ENCODE results near the gene TNS3.

- TF ChIP-seq POLR2AphosphoS5 (IDR thresholded peaks at IDR 0.05; ENCODE audit: borderline replicate concordance, low read depth, low read length) (no peak), EZH2 (IDR thresholded peaks at IDR 0.05) (no peak), FOXP2 (optimal IDR thresholded peaks at IDR 0.05; ENCODE audit: control extremely low read depth, extremely low read length, insufficient read depth) (no peak)
Observed at GRCh38 chr7:47386273-47386835, 195.6 kb downstream of the TNS3 start.
